Vagina (tissue), 2 donors: ENCODE measurements around the gene MEG3. TPM values are rescaled to one million over a fixed set of nuclear protein-coding genes. Genes with fewer than 3 reads are reported as not detected.

Experiments used
- DNase-seq, 2 donors: peaks; one replicate each; pipeline ENCODE4 v3.0.0-alpha.2; 2017; ENCODE audit errors: extremely low spot score in 2 of 2
- H3K27ac ChIP-seq: fragments of 200-600 bp; sonication (generic); one replicate; pipeline ENCODE4 v1.5.1; 2019
- H3K27me3 ChIP-seq: fragments of 200-600 bp; sonication (generic); one replicate; pipeline ENCODE4 v1.5.1; 2019
- H3K36me3 ChIP-seq, 2 donors: fragments of 200-600 bp; sonication (generic); one replicate each; pipeline ENCODE4 v1.5.1; 2017 to 2019
- H3K4me1 ChIP-seq: fragments of 200-600 bp; sonication (generic); one replicate; pipeline ENCODE4 v1.5.1; 2019
- H3K4me3 ChIP-seq, 2 donors: fragments of 200-600 bp; sonication (generic); 1 replicate in 1 of 2; 2 replicates in 1 of 2; pipeline ENCODE4 v1.5.1; 2016 to 2019
- H3K9me3 ChIP-seq: fragments of 200-600 bp; sonication (generic); one replicate; pipeline ENCODE4 v1.5.1; 2019
- POLR2A ChIP-seq, 2 donors: fragments of 450-650 bp; IDR thresholded peaks; one replicate each; pipeline ENCODE4 v1.6.1; 2017; ENCODE audit warnings: antibody characterized with exemption in 2 of 2, mild to moderate bottlenecking in 2 of 2, moderate library complexity in 2 of 2
- POLR2AphosphoS5 ChIP-seq, 2 donors: sonication (generic); formaldehyde crosslinking; IDR thresholded peaks; one replicate each; pipeline ENCODE4 v1.9.0; 2017; ENCODE audit warnings: antibody characterized with exemption in 2 of 2, mild to moderate bottlenecking in 2 of 2, low read depth in 1 of 2; ENCODE audit not compliant: insufficient read depth in 1 of 2
- intact Hi-C: fragments of 100-400 bp; cut with DNase I; formaldehyde crosslinking; loops from one replicate; pipeline ENCODE4 v1.15.1; 2023
- total RNA-seq: library from RNA; depleted of rRNA; stranded (reverse); fragments of >200 nt; gene quantifications from one replicate; pipeline ENCODE4 v1.2.3, GENCODE V29; 2016
- TF ChIP-seq, protein P1 (sequence below), 3 experiments: fragments of 450-650 bp in 2 of 3; fragments of 200-600 bp in 1 of 3; sonication (generic) in 1 of 3; IDR thresholded peaks; one replicate each; pipeline ENCODE4 v1.5.1; 2017 to 2019; ENCODE audit warnings: antibody characterized with exemption in 3 of 3, mild to moderate bottlenecking in 2 of 3, moderate library complexity in 2 of 3

MEG3 gene
- total RNA-seq, 1 donor from 2014 or later, result 126 TPM

DNA sequence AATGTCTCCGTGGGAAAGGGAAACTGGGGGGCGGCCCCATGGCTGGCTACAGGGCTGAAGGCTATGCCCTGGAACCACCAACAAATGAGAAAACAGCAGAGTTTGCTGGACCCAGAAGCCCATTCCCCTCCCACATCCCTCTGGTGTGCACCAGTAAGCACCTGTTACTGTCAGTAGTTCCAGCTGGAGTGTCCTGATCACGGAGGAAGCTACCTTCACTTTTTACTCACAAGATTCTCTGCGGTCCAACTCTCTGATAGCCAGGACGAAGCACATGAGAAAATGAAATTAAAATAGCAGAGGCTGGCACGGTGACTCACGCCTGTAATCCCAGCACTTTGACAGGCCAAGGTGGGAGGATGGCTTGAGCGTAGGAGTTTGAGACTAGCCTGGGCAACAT lies 22.7 kb upstream of the MEG3 start:
- no peak overlapping the region for H3K4me3 ChIP-seq
- H3K27ac ChIP-seq, result no peak overlapping the region
- no peaks in the 10 kb centered on the region for H3K4me1 ChIP-seq
- no peaks in the 10 kb centered on the region for H3K36me3 ChIP-seq
- intact Hi-C loops, result no loop called here
- H3K9me3 ChIP-seq, result peaks cover 2% of the 10 kb centered on the region
- no peak for DNase-seq
- no peaks in the 10 kb centered on the region for H3K27me3 ChIP-seq
- TF ChIP-seq POLR2A (IDR thresholded peaks at IDR 0.05) (no peak), POLR2AphosphoS5 (IDR thresholded peaks at IDR 0.05; ENCODE audit: insufficient read depth in 1 of 2, low read depth in 1 of 2) (no peak)
- TF ChIP-seq, protein P1, sequence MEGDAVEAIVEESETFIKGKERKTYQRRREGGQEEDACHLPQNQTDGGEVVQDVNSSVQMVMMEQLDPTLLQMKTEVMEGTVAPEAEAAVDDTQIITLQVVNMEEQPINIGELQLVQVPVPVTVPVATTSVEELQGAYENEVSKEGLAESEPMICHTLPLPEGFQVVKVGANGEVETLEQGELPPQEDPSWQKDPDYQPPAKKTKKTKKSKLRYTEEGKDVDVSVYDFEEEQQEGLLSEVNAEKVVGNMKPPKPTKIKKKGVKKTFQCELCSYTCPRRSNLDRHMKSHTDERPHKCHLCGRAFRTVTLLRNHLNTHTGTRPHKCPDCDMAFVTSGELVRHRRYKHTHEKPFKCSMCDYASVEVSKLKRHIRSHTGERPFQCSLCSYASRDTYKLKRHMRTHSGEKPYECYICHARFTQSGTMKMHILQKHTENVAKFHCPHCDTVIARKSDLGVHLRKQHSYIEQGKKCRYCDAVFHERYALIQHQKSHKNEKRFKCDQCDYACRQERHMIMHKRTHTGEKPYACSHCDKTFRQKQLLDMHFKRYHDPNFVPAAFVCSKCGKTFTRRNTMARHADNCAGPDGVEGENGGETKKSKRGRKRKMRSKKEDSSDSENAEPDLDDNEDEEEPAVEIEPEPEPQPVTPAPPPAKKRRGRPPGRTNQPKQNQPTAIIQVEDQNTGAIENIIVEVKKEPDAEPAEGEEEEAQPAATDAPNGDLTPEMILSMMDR (IDR thresholded peaks at IDR 0.05), result no peak

DNA sequence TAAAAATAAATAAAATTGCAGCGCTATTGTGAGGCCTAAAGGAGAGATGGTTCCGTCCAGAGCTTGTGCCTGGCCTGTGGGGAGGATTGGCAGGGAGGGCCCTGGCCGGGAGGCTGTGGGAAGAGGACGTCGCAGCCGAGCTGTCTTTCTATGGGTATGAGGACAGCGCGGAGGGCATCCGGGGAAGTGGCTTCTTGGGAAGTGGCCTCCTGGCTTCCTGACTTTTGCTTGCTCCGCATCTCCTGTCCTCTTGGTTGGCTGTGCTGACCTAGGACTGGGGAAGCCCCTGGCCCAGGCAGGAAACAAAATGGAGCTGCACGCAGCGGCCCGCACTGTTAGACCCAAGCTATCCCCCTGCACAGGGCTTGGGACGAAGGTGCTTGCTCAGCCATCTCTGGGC lies 22.2 kb upstream of the MEG3 start:
- peaks cover 6% of the 10 kb centered on the region for H3K9me3 ChIP-seq
- no peak overlapping the region for H3K4me3 ChIP-seq
- no peaks in the 10 kb centered on the region for H3K36me3 ChIP-seq
- H3K4me1 ChIP-seq, result no peaks in the 10 kb centered on the region
- intact Hi-C loops, result no loop called here
- DNase-seq, result no peak
- TF ChIP-seq POLR2AphosphoS5 (IDR thresholded peaks at IDR 0.05; ENCODE audit: insufficient read depth in 1 of 2, low read depth in 1 of 2), result no peak
- TF ChIP-seq, protein P1 (IDR thresholded peaks at IDR 0.05), result no peak
- no peak for TF ChIP-seq POLR2A (IDR thresholded peaks at IDR 0.05)
- no peak overlapping the region for H3K27ac ChIP-seq
- no peaks in the 10 kb centered on the region for H3K27me3 ChIP-seq

DNA sequence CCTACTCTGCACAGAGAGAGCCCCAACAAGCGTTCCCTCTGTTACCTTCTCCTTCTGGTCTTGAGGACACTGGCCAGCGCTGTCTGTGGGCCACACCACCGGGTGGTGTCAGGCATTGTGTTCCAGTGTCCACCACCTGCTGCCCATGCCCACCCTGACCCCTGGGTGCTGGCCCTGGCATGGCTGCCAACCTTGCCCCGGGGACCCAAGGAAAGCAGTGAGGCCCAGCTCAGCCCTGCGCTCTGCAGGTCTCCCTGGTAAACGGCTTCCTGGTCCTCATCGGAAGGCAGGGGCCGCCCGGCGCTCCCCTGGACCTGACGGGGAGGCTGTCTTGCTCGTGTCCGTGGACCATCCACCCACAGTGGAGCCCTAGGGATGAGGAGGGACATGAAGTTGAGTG lies 21.8 kb upstream of the MEG3 start:
- TF ChIP-seq POLR2A (IDR thresholded peaks at IDR 0.05), result no peak
- TF ChIP-seq, protein P1 (IDR thresholded peaks at IDR 0.05), result no peak
- no peak for TF ChIP-seq POLR2AphosphoS5 (IDR thresholded peaks at IDR 0.05; ENCODE audit: insufficient read depth in 1 of 2, low read depth in 1 of 2)
- Histone ChIP-seq H3K4me3 (no peak overlapping the region), H3K27ac (no peak overlapping the region), H3K36me3 (no peaks in the 10 kb centered on the region), H3K27me3 (no peaks in the 10 kb centered on the region), H3K4me1 (no peaks in the 10 kb centered on the region), H3K9me3 (peaks cover 6% of the 10 kb centered on the region)
- no peak for DNase-seq
- intact Hi-C loops, result no loop called here

DNA sequence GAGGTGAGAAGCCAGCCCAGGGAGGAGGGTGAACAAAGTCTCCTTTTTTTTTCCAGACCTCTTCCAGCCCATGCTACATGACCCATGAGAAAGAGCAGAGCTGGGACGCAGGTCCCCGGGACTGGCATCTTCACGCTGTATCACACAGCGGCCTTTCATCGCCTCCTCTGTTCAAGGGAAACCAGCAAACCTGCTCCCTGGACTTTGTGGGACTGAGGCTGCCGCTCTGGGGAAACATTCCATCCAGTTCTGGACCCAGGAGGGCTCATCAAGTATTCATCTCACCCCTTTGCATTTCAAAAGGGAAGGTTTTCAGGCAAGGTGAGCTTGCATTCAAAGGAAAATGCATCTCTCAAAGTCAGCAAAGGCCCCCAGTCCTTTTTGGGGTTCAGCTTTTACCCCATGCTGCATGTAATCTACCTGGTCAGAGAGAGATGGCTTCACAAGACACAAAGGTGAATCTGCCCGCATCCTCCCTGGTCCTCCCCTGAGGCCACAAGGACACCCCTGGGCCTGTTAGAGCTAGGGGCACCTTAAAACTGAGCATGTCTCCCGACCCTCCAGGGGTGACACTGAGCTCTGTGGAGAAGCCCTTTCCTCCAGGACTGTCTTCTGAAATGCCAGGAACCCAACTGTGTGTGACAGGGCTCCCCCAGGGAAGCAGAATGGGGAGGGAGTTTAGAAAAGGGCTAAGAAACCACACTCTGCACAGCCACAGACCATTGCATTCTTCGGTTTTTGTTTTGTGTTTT lies 21.2 kb upstream of the MEG3 start:
- no peak for DNase-seq
- no peak for TF ChIP-seq POLR2A (IDR thresholded peaks at IDR 0.05)
- Histone ChIP-seq H3K9me3 (peaks cover 6% of the 10 kb centered on the region), H3K36me3 (no peaks in the 10 kb centered on the region), H3K27me3 (no peaks in the 10 kb centered on the region), H3K4me3 (no peak overlapping the region), H3K4me1 (no peaks in the 10 kb centered on the region), H3K27ac (no peak overlapping the region)
- intact Hi-C loops, result no loop called here

DNA sequence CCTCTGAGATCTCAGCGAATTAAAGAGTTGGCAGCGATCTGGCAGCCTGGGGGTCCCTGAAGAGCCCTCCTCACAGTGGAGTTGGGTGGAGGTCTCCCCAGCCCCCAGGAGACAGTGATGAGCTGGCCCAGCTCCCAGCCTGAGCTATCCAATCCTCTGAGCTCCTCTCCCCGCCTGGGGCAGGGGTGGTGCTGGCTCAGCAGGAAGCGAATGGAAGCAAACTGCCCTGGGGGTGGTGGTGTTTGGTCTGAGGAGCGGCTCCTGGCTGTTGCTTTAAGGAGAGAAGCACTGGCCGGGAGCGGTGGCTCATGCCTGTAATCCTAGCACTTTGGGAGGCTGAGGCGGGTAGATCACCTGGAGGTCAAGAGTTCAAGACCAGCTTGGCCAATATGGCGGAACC lies 19.5 kb upstream of the MEG3 start:
- intact Hi-C loops, result no loop called here

More for the DNA sequence above, 19.5 kb upstream of the MEG3 start:
- TF ChIP-seq, protein P1 (IDR thresholded peaks at IDR 0.05), result no peak
- TF ChIP-seq POLR2A (IDR thresholded peaks at IDR 0.05), result no peak
- no peak for TF ChIP-seq POLR2AphosphoS5 (IDR thresholded peaks at IDR 0.05; ENCODE audit: insufficient read depth in 1 of 2, low read depth in 1 of 2)
- no peak overlapping the region for H3K4me3 ChIP-seq
- H3K27me3 ChIP-seq, result no peaks in the 10 kb centered on the region
- H3K27ac ChIP-seq, result no peak overlapping the region
- H3K9me3 ChIP-seq, result peaks cover 11% of the 10 kb centered on the region
- no peak for DNase-seq
- H3K36me3 ChIP-seq, result no peaks in the 10 kb centered on the region
- no peaks in the 10 kb centered on the region for H3K4me1 ChIP-seq
